Measurements from ENCODE around the gene PTPRG. TPM values are rescaled to one million over a fixed set of nuclear protein-coding genes. Genes with fewer than 3 reads are reported as not detected.
"Not testable (repeated sequence)": the region's sequence is repeated elsewhere in the genome, so short reads cannot be mapped to it uniquely, and the experiment has no call there.

PTPRG gene
- total RNA-seq, 1 donor from 2014 or later: 0.84 TPM

GRCh38 chr3:61716693-61717092 is 155.3 kb downstream of the PTPRG start:
- intact Hi-C loops (cut with micrococcal nuclease): not testable (repeated sequence)

- intact Hi-C loops (cut with micrococcal nuclease): no loop called here
Measured at GRCh38 chr3:61718565-61718964, 157.2 kb downstream of the PTPRG start.

GRCh38 chr3:61719278-61719977 is 158.1 kb downstream of the PTPRG start:
- intact Hi-C loops (cut with micrococcal nuclease): no loop called here

GRCh38 chr3:61723038-61723437 is 161.7 kb downstream of the PTPRG start:
- intact Hi-C loops (cut with micrococcal nuclease): no loop called here

GRCh38 chr3:61724183-61724582 is 162.8 kb downstream of the PTPRG start:
- intact Hi-C loops (cut with micrococcal nuclease): no loop called here

GRCh38 chr3:61724801-61725200 is 163.4 kb downstream of the PTPRG start:
- intact Hi-C loops (cut with micrococcal nuclease): no loop called here

GRCh38 chr3:61725851-61726333 is 164.5 kb downstream of the PTPRG start:
- intact Hi-C loops (cut with micrococcal nuclease): no loop called here

GRCh38 chr3:61727435-61727834 is 166.1 kb downstream of the PTPRG start:
- intact Hi-C loops (cut with micrococcal nuclease): no loop called here

- intact Hi-C loops (cut with micrococcal nuclease): no loop called here
Measured at GRCh38 chr3:61729038-61729634, 167.8 kb downstream of the PTPRG start.

GRCh38 chr3:61730056-61730455 is 168.7 kb downstream of the PTPRG start:
- intact Hi-C loops (cut with micrococcal nuclease): no loop called here

- intact Hi-C loops (cut with micrococcal nuclease): no loop called here
Measured at GRCh38 chr3:61730577-61731231, 169.3 kb downstream of the PTPRG start.

- intact Hi-C loops (cut with micrococcal nuclease): no loop called here
Measured at GRCh38 chr3:61733000-61733399, 171.6 kb downstream of the PTPRG start.

GRCh38 chr3:61733876-61734275 is 172.5 kb downstream of the PTPRG start:
- intact Hi-C loops (cut with micrococcal nuclease): no loop called here

GRCh38 chr3:61734749-61735686 is 173.6 kb downstream of the PTPRG start:
- intact Hi-C loops (cut with micrococcal nuclease): no loop called here

GRCh38 chr3:61736506-61736905 is 175.1 kb downstream of the PTPRG start:
- intact Hi-C loops (cut with micrococcal nuclease): no loop called here

- intact Hi-C loops (cut with micrococcal nuclease): no loop called here
Measured at GRCh38 chr3:61739640-61740039, 178.3 kb downstream of the PTPRG start.

- intact Hi-C loops (cut with micrococcal nuclease): no loop called here
Measured at GRCh38 chr3:61740494-61740893, 179.1 kb downstream of the PTPRG start.

- intact Hi-C loops (cut with micrococcal nuclease): no loop called here
Measured at GRCh38 chr3:61741551-61741950, 180.2 kb downstream of the PTPRG start.

- intact Hi-C loops (cut with micrococcal nuclease): no loop called here
Measured at GRCh38 chr3:61742006-61742405, 180.6 kb downstream of the PTPRG start.

- intact Hi-C loops (cut with micrococcal nuclease): no loop called here
Measured at GRCh38 chr3:61743067-61743466, 181.7 kb downstream of the PTPRG start.

GRCh38 chr3:61743686-61744242 is 182.4 kb downstream of the PTPRG start:
- intact Hi-C loops (cut with micrococcal nuclease): no loop called here
